Activated CD4-positive, alpha-beta T cell treated with anti-CD3 and anti-CD28 coated beads, Interleukin-2, Interleukin-6, amounts not matched to agents 100 ng/mL and 50 ng/mL, durations not matched to agents 16 hours and 8 hours (primary cell): Measurements from ENCODE around the gene HSPA1A.
"Not testable (repeated sequence)": the region's sequence is repeated elsewhere in the genome, so short reads cannot be mapped to it uniquely, and the experiment has no call there.

Experiments used
- DNase-seq: peaks from one replicate; pipeline ENCODE4 v3.0.0-alpha.2; 2020

HSPA1A gene

DNA sequence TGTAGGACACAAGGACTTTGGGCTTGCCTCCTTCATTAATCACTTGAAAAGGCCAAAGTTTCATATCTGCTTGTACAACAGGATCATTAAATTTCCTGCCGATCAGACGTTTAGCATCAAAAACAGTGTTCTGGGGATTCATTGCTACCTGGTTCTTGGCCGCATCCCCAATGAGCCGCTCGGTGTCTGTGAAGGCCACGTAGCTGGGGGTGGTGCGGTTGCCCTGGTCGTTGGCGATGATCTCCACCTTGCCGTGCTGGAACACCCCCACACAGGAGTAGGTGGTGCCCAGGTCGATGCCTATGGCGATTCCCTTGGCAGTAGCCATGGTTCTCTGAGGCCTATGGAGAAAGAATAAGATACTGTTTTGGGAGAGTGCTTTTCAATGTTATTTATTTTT is 3.7 kb upstream of the HSPA1A start:
- no peak for DNase-seq

DNA sequence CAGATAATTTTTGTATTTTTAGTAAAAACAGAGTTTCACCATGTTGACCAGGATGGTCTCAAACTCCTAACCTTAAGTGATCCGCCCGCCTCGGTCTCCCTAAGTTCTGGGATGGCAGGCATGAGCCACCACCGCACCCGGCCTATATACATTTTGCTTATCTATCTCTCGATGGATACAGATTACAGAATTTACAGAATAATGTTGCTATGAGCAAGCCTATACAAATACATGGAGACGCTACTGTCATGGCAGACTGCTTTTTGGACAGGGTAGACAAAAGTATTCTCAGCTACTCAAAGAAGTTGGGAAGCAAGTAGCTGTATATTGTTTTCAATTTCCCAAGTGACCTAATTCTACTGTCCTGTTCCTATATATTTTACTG is 1.9 kb upstream of the HSPA1A start:
- DNase-seq, result no peak

- peak; percentile 91 for DNase-seq
Measured at GRCh38 chr6:31814677-31815024, 692 bp upstream of the HSPA1A start.

DNA sequence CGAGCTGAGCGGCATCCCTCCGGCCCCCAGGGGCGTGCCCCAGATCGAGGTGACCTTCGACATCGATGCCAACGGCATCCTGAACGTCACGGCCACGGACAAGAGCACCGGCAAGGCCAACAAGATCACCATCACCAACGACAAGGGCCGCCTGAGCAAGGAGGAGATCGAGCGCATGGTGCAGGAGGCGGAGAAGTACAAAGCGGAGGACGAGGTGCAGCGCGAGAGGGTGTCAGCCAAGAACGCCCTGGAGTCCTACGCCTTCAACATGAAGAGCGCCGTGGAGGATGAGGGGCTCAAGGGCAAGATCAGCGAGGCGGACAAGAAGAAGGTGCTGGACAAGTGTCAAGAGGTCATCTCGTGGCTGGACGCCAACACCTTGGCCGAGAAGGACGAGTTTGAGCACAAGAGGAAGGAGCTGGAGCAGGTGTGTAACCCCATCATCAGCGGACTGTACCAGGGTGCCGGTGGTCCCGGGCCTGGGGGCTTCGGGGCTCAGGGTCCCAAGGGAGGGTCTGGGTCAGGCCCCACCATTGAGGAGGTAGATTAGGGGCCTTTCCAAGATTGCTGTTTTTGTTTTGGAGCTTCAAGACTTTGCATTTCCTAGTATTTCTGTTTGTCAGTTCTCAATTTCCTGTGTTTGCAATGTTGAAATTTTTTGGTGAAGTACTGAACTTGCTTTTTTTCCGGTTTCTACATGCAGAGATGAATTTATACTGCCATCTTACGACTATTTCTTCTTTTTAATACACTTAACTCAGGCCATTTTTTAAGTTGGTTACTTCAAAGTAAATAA is 2.0 kb downstream of the HSPA1A start:
- not testable (repeated sequence) for DNase-seq

DNA sequence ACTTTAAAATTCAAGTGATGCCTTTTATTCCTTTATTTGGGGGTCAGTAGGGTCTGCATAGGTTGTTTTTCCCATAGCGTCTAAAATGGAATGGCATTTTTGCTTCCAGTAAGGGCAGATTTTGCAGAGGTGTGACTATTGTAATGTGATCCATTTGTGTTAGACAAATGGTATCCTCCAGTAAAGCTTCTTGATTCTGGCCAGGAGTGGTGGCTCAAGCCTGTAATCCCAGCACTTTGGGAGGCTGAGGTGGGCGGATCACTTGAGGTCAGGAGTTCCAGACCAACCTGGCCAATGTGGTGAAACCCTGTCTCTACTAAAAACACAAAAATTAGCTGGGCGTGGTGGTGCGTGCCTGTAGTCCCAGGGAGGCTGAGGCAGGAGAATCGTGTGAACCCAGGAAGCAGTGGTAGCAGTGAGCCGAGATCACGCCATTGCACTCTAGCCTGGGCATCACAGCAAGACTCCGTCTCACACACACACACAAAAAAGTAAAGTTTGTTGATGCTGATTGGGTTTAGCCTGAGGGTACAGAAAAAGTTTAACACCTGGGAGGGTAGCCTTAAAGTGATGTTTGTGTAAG is 2.7 kb downstream of the HSPA1A start:
- not testable (repeated sequence) for DNase-seq

GRCh38 chr6:31819871-31820299 is 4.5 kb downstream of the HSPA1A start:
- no peak for DNase-seq

GRCh38 chr6:31820399-31820798 is 5.1 kb downstream of the HSPA1A start:
- not testable (repeated sequence) for DNase-seq

DNA sequence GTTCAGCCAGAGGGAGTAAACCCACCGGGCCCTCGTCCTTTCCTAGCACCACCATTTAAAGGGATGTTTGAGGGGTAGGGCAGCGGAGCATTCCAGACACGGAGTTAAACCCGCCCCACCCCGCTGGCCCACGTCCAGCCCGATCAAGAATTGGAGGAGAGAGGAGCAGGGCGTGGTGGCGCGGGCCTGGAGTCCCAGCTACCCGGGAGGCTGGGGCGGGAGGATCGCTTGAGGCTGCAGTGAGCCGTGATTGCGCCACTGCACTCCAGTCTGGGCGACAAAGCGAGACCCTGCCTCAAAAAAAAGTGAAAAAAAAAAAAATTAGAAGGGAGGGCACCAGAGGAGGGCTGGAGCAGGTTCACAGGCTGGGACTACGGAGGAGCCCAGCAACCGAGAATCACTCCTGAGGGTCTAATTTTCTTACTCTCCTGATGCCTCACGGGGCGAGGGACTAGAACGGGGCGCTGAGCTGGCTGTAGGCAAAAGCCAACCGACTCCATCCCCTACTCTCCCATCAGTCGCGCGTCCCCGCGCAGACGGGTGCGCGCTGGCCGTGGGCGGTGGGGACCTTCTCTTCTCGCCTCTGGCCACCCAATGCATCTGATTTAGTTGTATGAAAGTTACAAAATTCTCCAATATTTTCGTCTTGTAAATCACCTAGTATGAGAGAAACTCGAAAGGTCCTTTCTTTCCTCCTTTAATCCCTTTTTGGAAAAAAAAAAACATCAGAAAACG is 6.1 kb downstream of the HSPA1A start:
- DNase-seq, result peak; percentile 77

GRCh38 chr6:31822036-31822821 is 6.9 kb downstream of the HSPA1A start:
- peak; percentile 83 for DNase-seq

GRCh38 chr6:31823592-31824196 is 8.4 kb downstream of the HSPA1A start:
- DNase-seq, result not testable (repeated sequence)

- no peak for DNase-seq
Measured at GRCh38 chr6:31825553-31825952, 10.2 kb downstream of the HSPA1A start.

GRCh38 chr6:31826793-31827285 is 11.5 kb downstream of the HSPA1A start:
- peak; percentile 68 for DNase-seq

DNA sequence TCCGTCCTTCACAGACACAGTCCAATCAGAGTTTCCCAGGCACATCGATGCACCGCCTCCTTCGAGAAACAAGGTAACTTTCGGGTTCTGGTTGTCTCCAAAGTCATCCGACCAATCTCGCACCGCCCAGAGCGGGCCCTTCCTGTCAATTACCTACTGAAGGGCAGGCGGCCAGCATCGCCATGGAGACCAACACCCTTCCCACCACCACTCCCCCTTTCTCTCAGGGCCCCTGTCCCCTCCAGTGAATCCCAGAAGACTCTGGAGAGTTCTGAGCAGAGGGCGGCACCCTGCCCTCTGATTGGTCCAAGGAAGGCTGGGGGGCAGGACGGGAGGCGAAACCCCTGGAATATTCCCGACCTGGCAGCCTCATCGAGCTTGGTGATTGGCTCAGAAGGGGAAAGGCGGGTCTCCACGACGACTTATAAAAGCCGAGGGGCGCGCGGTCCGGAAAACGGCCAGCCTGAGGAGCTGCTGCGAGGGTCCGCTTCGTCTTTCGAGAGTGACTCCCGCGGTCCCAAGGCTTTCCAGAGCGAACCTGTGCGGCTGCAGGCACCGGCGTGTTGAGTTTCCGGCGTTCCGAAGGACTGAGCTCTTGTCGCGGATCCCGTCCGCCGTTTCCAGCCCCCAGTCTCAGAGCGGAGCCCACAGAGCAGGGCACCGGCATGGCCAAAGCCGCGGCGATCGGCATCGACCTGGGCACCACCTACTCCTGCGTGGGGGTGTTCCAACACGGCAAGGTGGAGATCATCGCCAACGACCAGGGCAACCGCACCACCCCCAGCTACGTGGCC is 12.1 kb downstream of the HSPA1A start, which contains the start of gene HSPA1B:
Gene HSPA1B, plus strand, starts transcription at position 453 of the 794 bp plus-strand sequence. Its CDS starts 213 bp downstream, at position 666.
- peak; percentile 99 for DNase-seq

- DNase-seq, result no peak
Measured at GRCh38 chr6:31829633-31830283, 14.4 kb downstream of the HSPA1A start.

DNA sequence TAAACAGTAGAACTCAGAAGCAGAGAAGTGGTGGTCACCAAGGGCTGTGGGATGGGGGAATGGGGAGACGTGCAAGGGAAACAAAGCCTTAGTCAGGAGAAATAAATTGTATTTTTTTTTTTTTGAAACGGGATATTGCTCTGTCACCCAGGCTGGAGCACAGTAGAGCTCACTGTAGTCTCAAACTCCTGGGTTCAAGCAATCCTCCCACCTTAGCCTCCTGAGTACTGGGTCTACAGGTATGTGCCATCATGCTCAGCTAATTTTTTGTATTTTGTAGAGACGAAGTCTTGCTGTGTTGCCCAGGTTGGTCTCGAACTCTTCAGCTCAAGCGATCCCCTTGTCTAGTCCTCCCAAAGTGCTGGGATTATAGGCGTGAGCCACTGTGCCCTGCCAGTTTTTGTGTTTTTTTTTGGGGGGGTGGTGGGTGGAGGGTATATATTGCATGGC is 15.6 kb downstream of the HSPA1A start:
- DNase-seq, result no peak

GRCh38 chr6:31831350-31832215 is 16.2 kb downstream of the HSPA1A start:
- DNase-seq, result no peak

DNA sequence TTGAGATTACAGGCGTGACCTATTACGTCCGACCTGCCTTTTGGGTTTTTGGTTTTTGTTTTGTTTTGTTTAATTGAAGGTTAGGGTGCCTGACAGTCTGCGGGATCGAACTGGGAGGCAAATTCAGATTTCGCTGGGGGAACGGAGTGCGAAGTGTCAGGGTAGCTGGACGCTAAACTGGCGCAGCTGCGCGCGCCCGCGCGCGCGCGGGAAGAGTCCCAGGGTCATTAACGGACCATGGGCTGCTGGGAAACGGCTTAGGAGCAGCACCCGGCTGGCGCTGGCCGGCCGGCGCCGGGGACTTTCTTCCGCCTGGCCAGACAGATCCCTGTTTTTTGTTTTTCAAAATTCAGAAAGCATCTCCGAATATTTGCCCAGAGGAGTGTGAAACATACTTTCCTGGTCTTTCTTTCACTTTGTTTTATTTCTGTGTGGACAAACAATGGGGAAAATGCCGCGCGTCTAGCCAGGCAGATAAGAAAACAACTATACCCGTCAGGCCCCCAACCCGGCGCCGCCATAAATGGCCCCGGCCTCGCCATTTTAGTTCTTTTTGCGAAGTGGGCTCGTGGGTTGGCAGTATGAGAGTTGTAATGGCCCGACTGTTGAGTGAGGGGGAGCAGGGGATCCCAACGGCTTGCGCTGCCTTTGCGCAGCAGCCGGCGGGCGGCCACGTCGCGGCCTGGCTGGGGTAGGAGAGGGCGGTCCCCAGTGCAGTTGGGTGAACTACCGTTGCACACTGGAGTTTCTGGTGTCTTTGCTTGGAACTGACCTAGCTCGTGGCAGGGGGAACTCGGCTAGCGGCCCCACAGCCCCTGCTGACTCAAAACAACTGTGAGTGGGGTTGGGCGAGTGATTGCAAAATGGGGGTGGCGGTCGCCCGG is 19.3 kb downstream of the HSPA1A start:
- DNase-seq, result peak; percentile 90

DNA sequence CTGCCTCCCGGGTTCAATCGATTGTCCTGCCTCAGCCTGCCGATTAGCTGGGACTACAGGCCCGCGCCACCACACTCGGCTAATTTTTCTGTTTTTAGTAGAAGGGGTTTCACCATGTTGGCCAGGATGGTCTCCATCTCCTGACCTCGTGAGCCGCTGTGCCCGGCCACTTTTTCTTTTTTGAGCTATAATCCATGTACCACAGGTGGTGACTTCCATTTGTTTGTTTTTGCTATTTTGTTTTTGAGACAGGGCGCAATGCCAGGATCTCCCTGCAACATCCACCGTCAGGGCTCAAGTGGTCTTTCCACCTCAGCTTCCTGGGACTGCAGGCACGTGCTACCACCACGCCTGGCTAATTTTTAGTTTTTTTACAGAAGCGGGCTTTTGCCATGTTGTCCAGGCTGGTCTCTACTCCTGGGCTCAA is 20.7 kb downstream of the HSPA1A start:
- DNase-seq, result no peak
